ENCODE measurements around the gene TMEM44.

Gene TMEM44

GRCh38 chr3:194579091-194579606 lies 54.1 kb downstream of the TMEM44 start:
- no peak overlapping the region for H3K4me2 ChIP-seq
- H3K9ac ChIP-seq: no peak overlapping the region
- H3K4me1 ChIP-seq (ENCODE audit: low read depth, poor library complexity, severe bottlenecking): peaks cover 4% of the 10 kb centered on the region
- no peaks in the 10 kb centered on the region for H3K36me3 ChIP-seq (ENCODE audit: insufficient read depth)
- no peaks in the 10 kb centered on the region for H4K20me1 ChIP-seq (ENCODE audit: insufficient read depth)
- H3K4me3 ChIP-seq (IDR thresholded peaks at IDR 0.05; ENCODE audit: insufficient read depth, low read depth, low read length): no peak overlapping the region
- no peak overlapping the region for H2AFZ ChIP-seq (ENCODE audit: low read depth)
- no peak overlapping the region for H3K27ac ChIP-seq
- H3K79me2 ChIP-seq (ENCODE audit: insufficient read depth, low read depth): peaks cover 2% of the 10 kb centered on the region; the same call in 1 of the 2 replicates
- TF ChIP-seq CTCF (conservative IDR thresholded peaks at IDR 0.05; ENCODE audit: low read depth, low read length): no peak
- H3K27me3 ChIP-seq (ENCODE audit: insufficient read depth, low read depth): no peaks in the 10 kb centered on the region

- H3K4me3 ChIP-seq (IDR thresholded peaks at IDR 0.05; ENCODE audit: insufficient read depth, low read depth, low read length): no peak overlapping the region
Measured at GRCh38 chr3:194577986-194578905, 55.0 kb downstream of the TMEM44 start.

GRCh38 chr3:194575484-194576210 lies 57.6 kb downstream of the TMEM44 start:
- Histone ChIP-seq H3K4me3 (IDR thresholded peaks at IDR 0.05; ENCODE audit: insufficient read depth, low read depth, low read length) (no peak overlapping the region), H3K27me3 (ENCODE audit: insufficient read depth, low read depth) (no peaks in the 10 kb centered on the region), H3K4me2 (no peak overlapping the region), H3K27ac (no peak overlapping the region), H3K79me2 (ENCODE audit: insufficient read depth, low read depth) (no peaks in the 10 kb centered on the region), H3K36me3 (ENCODE audit: insufficient read depth) (no peaks in the 10 kb centered on the region), H3K9ac (no peak overlapping the region), H2AFZ (ENCODE audit: low read depth) (no peak overlapping the region), H4K20me1 (ENCODE audit: insufficient read depth) (no peaks in the 10 kb centered on the region), H3K4me1 (ENCODE audit: low read depth, poor library complexity, severe bottlenecking) (no peaks in the 10 kb centered on the region)
- TF ChIP-seq CTCF (conservative IDR thresholded peaks at IDR 0.05; ENCODE audit: low read depth, low read length): no peak

More at GRCh38 chr3:194577986-194578905, 55.0 kb downstream of the TMEM44 start:
- TF ChIP-seq CTCF (conservative IDR thresholded peaks at IDR 0.05; ENCODE audit: low read depth, low read length): no peak
- H3K9ac ChIP-seq: no peak overlapping the region
- no peak overlapping the region for H2AFZ ChIP-seq (ENCODE audit: low read depth)
- peaks cover 3% of the 10 kb centered on the region for H3K4me1 ChIP-seq (ENCODE audit: low read depth, poor library complexity, severe bottlenecking)
- no peaks in the 10 kb centered on the region for H3K36me3 ChIP-seq (ENCODE audit: insufficient read depth)
- no peak overlapping the region for H3K4me2 ChIP-seq
- no peak overlapping the region for H3K27ac ChIP-seq
- H3K27me3 ChIP-seq (ENCODE audit: insufficient read depth, low read depth): no peaks in the 10 kb centered on the region
- no peaks in the 10 kb centered on the region for H4K20me1 ChIP-seq (ENCODE audit: insufficient read depth)
- H3K79me2 ChIP-seq (ENCODE audit: insufficient read depth, low read depth): no peaks in the 10 kb centered on the region

GRCh38 chr3:194574639-194575483 lies 58.4 kb downstream of the TMEM44 start:
- Histone ChIP-seq H3K27me3 (ENCODE audit: insufficient read depth, low read depth) (no peaks in the 10 kb centered on the region), H4K20me1 (ENCODE audit: insufficient read depth) (no peaks in the 10 kb centered on the region), H3K36me3 (ENCODE audit: insufficient read depth) (no peaks in the 10 kb centered on the region), H3K9ac (no peak overlapping the region), H3K27ac (no peak overlapping the region), H3K4me3 (IDR thresholded peaks at IDR 0.05; ENCODE audit: insufficient read depth, low read depth, low read length) (no peak overlapping the region), H2AFZ (ENCODE audit: low read depth) (no peak overlapping the region), H3K4me2 (no peak overlapping the region), H3K79me2 (ENCODE audit: insufficient read depth, low read depth) (no peaks in the 10 kb centered on the region), H3K4me1 (ENCODE audit: low read depth, poor library complexity, severe bottlenecking) (no peaks in the 10 kb centered on the region)
- no peak for TF ChIP-seq CTCF (conservative IDR thresholded peaks at IDR 0.05; ENCODE audit: low read depth, low read length)

Measured in KMS-11 (cell line).